ENCODE data around the gene LCTL. TPM values are rescaled to one million over a fixed set of nuclear protein-coding genes. Genes with fewer than 3 reads are reported as not detected.

LCTL gene
- total and polyA plus RNA-seq, 3 donors from 2014 or later = 0.16 to 0.19 TPM; not detected in 1

DNA sequence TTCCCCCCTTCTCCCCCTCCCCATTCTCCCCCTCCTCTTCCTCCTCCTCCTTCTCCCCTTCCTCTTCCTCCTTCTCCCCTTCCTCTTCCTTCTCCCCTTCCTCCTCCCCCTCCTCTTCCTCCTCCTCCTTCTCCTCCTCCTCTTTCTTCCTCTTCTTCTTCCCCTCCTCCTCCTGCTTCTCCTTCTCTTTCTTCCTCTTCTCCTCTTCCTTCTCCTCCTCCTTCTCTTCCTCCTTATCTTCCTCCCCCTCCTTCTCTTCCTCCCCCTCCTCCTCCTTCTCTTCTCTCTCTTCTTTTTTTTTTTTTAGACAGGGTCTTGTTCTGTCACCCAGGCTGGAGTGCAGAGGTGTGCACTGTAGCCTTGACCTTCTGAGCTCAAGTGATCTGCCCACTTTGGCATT, 21.2 kb upstream of the LCTL start:
- Histone ChIP-seq H3K36me3 (ENCODE audit: low read depth, missing control alignments) (no peaks in the 10 kb centered on the region), H3K27ac (no peak overlapping the region), H3K9me3 (no peaks in the 10 kb centered on the region), H3K27me3 (no peaks in the 10 kb centered on the region), H3K4me3 (no peak overlapping the region), H3K4me1 (no peaks in the 10 kb centered on the region)
- no peak for DNase-seq
- intact Hi-C loops (cut with DNase I; ENCODE audit: low total_unique reads) = no loop called here
- TF ChIP-seq, protein P1, sequence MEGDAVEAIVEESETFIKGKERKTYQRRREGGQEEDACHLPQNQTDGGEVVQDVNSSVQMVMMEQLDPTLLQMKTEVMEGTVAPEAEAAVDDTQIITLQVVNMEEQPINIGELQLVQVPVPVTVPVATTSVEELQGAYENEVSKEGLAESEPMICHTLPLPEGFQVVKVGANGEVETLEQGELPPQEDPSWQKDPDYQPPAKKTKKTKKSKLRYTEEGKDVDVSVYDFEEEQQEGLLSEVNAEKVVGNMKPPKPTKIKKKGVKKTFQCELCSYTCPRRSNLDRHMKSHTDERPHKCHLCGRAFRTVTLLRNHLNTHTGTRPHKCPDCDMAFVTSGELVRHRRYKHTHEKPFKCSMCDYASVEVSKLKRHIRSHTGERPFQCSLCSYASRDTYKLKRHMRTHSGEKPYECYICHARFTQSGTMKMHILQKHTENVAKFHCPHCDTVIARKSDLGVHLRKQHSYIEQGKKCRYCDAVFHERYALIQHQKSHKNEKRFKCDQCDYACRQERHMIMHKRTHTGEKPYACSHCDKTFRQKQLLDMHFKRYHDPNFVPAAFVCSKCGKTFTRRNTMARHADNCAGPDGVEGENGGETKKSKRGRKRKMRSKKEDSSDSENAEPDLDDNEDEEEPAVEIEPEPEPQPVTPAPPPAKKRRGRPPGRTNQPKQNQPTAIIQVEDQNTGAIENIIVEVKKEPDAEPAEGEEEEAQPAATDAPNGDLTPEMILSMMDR (IDR thresholded peaks at IDR 0.05) = no peak
- TF ChIP-seq POLR2A (IDR thresholded peaks at IDR 0.05) = no peak

DNA sequence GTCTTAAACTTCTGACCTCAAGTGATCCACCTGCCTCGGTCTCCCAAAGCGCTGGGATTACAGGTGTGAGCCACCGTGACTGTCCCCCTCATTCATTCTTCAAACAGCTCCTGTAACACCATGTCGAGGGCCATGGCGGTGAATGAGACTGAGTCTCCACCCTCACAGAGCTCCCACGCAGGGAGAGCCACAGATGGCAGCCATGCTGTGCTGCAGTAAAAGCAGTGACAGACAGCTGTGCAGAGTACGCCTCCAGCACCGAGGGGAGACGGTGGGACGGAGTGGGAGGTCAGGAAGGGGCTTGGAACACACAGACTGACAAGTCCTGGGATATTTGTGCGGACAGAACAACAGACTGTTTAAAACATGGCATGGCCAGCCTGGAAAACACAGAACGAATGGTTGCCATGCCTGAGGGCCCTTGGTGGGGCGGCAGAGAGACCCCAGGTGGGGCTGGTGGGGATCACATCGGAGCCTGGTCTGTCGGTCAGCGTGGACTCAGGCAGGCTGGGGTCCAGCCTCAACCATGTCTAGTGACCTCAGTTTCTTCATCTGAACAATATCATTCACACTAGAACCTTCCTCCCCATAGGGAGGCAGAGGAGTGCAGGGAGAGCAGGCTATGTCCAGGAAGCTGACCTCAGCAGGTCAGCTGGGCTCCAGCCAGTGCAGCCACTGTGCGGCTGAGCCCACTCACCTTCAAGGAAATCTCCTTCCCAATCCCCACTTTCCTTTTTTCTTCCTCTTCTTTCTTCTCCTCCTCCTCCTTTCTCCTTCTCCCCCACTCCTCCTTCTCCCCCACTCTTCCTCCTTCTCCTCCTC, 20.6 kb upstream of the LCTL start:
- WGBS, 2 donors = 64 to 70% methylated on average over 13 to 17 of the region's 17 CpGs
- Histone ChIP-seq H3K36me3 (ENCODE audit: low read depth, missing control alignments) (no peaks in the 10 kb centered on the region), H3K4me1 (no peaks in the 10 kb centered on the region), H3K9me3 (no peaks in the 10 kb centered on the region), H3K27ac (no peak overlapping the region), H3K4me3 (no peak overlapping the region), H3K27me3 (no peaks in the 10 kb centered on the region)
- intact Hi-C loops (cut with DNase I; ENCODE audit: low total_unique reads) = no loop called here
- TF ChIP-seq POLR2A (IDR thresholded peaks at IDR 0.05) = no peak
- TF ChIP-seq, protein P1 (IDR thresholded peaks at IDR 0.05) = no peak
- no peak for DNase-seq

DNA sequence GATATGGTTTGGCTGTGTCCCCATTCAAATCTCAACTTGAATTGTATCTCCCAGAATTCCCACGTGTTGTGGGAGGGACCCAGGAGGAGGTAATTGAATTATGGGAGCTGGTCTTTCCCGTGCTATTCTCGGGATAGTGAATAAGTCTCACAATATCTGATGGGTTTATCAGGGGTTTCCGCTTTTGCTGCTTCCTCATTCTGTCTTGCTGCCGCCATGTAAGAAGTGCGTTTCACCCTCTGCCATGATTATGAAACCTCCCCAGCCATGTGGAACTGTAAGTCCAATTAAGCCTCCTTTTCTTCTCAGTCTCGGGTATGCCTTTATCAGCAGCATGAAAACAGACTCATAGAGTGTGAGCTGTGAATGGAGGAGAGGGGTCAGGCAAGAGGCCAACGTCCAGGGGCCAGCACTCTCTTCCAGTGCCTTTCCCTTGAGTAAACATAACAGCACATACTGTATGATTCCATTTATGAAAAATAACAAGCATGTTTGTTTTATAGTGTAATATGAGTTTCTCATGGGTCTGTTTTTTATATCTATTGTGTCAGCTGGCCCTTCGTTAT, 16.3 kb upstream of the LCTL start:
- intact Hi-C loops (cut with DNase I; ENCODE audit: low total_unique reads) = no loop called here
- Histone ChIP-seq H3K27ac (no peak overlapping the region), H3K36me3 (ENCODE audit: low read depth, missing control alignments) (no peaks in the 10 kb centered on the region), H3K27me3 (no peaks in the 10 kb centered on the region), H3K4me1 (no peaks in the 10 kb centered on the region), H3K9me3 (no peaks in the 10 kb centered on the region), H3K4me3 (no peak overlapping the region)
- DNase-seq = no peak
- TF ChIP-seq, protein P1 (IDR thresholded peaks at IDR 0.05) = no peak
- no peak for TF ChIP-seq POLR2A (IDR thresholded peaks at IDR 0.05)
- 62 to 71% methylated on average over 9 of the region's 9 CpGs for WGBS, 2 donors

DNA sequence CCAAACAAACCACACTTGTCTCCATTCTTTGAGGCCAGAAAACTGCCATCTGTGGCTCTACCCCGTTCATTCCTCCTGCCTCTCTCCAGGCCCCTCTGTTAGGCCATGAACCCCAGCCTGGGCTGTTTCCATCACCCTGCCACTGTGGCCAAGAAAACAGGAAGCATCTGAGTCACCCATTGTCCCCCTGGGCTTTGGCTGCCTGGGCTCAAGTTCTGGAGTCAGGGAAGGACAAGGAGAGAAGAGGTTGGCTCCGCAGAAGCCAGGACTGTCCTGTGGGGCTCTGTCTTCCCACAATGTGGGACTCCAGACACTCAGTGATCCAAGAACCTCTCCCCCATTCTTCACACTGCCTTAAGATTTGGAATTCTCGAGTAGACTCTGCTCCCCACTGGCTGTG, 14.8 kb upstream of the LCTL start:
- no peaks in the 10 kb centered on the region for H3K36me3 ChIP-seq (ENCODE audit: low read depth, missing control alignments)
- no peak for DNase-seq
- H3K4me1 ChIP-seq = no peaks in the 10 kb centered on the region
- H3K9me3 ChIP-seq = no peaks in the 10 kb centered on the region
- WGBS, 2 donors = 72% methylated on average over 2 to 3 of the region's 3 CpGs
- no peak overlapping the region for H3K4me3 ChIP-seq
- H3K27ac ChIP-seq = no peak overlapping the region
- no peaks in the 10 kb centered on the region for H3K27me3 ChIP-seq
- intact Hi-C loops (cut with DNase I; ENCODE audit: low total_unique reads) = no loop called here
- TF ChIP-seq POLR2A (IDR thresholded peaks at IDR 0.05) = no peak
- TF ChIP-seq, protein P1 (IDR thresholded peaks at IDR 0.05) = no peak

Data from testis (tissue), 3 donors.